ENCODE data around the gene PRDX1. TPM values are rescaled to one million over a fixed set of nuclear protein-coding genes. Genes with fewer than 3 reads are reported as not detected.

PRDX1 gene
- total RNA-seq, 1 donor from 2014 or later, result 297 TPM

GRCh38 chr1:45507195-45507594 is 14.5 kb downstream of the PRDX1 start:
- H3K4me1 Mint-ChIP-seq (ENCODE audit: low read depth), result no peaks in the 10 kb centered on the region
- DNase-seq (ENCODE audit: low spot score), result no peak
- no peaks in the 10 kb centered on the region for H3K9me3 Mint-ChIP-seq (ENCODE audit: low read depth)
- peaks cover 18% of the 10 kb centered on the region for H3K36me3 Mint-ChIP-seq (ENCODE audit: low read depth)
- H3K27me3 Mint-ChIP-seq (ENCODE audit: low read depth), result no peaks in the 10 kb centered on the region
- TF ChIP-seq, protein P1, sequence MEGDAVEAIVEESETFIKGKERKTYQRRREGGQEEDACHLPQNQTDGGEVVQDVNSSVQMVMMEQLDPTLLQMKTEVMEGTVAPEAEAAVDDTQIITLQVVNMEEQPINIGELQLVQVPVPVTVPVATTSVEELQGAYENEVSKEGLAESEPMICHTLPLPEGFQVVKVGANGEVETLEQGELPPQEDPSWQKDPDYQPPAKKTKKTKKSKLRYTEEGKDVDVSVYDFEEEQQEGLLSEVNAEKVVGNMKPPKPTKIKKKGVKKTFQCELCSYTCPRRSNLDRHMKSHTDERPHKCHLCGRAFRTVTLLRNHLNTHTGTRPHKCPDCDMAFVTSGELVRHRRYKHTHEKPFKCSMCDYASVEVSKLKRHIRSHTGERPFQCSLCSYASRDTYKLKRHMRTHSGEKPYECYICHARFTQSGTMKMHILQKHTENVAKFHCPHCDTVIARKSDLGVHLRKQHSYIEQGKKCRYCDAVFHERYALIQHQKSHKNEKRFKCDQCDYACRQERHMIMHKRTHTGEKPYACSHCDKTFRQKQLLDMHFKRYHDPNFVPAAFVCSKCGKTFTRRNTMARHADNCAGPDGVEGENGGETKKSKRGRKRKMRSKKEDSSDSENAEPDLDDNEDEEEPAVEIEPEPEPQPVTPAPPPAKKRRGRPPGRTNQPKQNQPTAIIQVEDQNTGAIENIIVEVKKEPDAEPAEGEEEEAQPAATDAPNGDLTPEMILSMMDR (IDR thresholded peaks at IDR 0.05), result no peak
- H3K27ac Mint-ChIP-seq (ENCODE audit: unreplicated experiment), result no peak overlapping the region
- no peak overlapping the region for H3K4me3 Mint-ChIP-seq (ENCODE audit: unreplicated experiment)

- DNase-seq (ENCODE audit: low spot score), result no peak
- no peak overlapping the region for H3K4me3 Mint-ChIP-seq (ENCODE audit: unreplicated experiment)
- no peak overlapping the region for H3K27ac Mint-ChIP-seq (ENCODE audit: unreplicated experiment)
- no peaks in the 10 kb centered on the region for H3K27me3 Mint-ChIP-seq (ENCODE audit: low read depth)
- TF ChIP-seq, protein P1 (IDR thresholded peaks at IDR 0.05), result no peak
- H3K9me3 Mint-ChIP-seq (ENCODE audit: low read depth), result no peaks in the 10 kb centered on the region
- H3K36me3 Mint-ChIP-seq (ENCODE audit: low read depth), result peaks cover 1% of the 10 kb centered on the region
- peaks cover 24% of the 10 kb centered on the region for H3K4me1 Mint-ChIP-seq (ENCODE audit: low read depth)
These were observed 18.0 kb downstream of the PRDX1 start for GRCh38 chr1:45503462-45504360.

DNA sequence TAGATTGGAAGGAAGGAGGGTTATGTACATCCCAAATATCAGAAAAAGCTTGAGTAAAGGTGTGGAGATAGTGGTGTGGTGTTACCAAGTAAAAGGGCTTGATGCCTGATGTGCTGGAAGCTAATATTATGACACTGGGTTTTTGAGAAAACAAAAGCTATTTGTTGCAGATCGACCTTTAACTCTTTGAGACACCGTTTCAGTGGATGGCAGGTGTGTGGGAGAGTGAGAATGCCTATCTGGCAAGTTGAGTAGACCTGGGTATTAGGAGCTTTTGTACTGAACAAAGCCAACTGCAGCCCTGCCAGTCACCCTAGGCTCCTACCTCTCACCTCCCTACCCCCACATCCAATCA is 20.2 kb downstream of the PRDX1 start:
- Mint-ChIP-seq H3K27ac (ENCODE audit: unreplicated experiment) (no peak overlapping the region), H3K36me3 (ENCODE audit: low read depth) (no peaks in the 10 kb centered on the region)
- no peak for DNase-seq (ENCODE audit: low spot score)

DNA sequence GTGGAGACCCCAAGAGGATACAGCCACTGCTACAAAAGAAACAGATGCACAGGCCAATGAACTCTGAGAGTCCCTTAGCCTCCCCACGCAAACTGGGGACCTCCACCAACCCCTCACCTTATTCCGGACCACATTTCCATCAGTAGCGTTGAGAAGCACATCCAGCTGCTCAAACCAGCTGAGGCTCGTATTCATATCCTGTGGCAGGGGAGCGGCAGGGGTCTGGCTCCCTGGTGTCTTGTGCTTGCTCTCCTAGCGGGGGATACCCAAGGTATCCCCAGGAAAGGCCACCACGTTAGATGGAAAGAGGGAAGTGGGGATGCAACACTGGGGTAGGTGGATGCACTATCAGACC is 22.3 kb downstream of the PRDX1 start:
- Mint-ChIP-seq H3K27ac (ENCODE audit: unreplicated experiment) (peak overlapping the region; percentile 85), H3K9me3 (ENCODE audit: low read depth) (no peaks in the 10 kb centered on the region), H3K4me3 (ENCODE audit: unreplicated experiment) (peak overlapping the region; percentile 95), H3K36me3 (ENCODE audit: low read depth) (no peaks in the 10 kb centered on the region), H3K27me3 (ENCODE audit: low read depth) (no peaks in the 10 kb centered on the region), H3K4me1 (ENCODE audit: low read depth) (peaks cover 26% of the 10 kb centered on the region)
- no peak for DNase-seq (ENCODE audit: low spot score)
- TF ChIP-seq, protein P1 (IDR thresholded peaks at IDR 0.05), result no peak

More for the DNA sequence above, 20.2 kb downstream of the PRDX1 start:
- H3K4me1 Mint-ChIP-seq (ENCODE audit: low read depth), result peaks cover 26% of the 10 kb centered on the region
- TF ChIP-seq, protein P1 (IDR thresholded peaks at IDR 0.05), result no peak
- no peaks in the 10 kb centered on the region for H3K9me3 Mint-ChIP-seq (ENCODE audit: low read depth)
- no peak overlapping the region for H3K4me3 Mint-ChIP-seq (ENCODE audit: unreplicated experiment)
- no peaks in the 10 kb centered on the region for H3K27me3 Mint-ChIP-seq (ENCODE audit: low read depth)

GRCh38 chr1:45498279-45498678 is 23.4 kb downstream of the PRDX1 start:
- Mint-ChIP-seq H3K4me1 (ENCODE audit: low read depth) (peaks cover 26% of the 10 kb centered on the region), H3K4me3 (ENCODE audit: unreplicated experiment) (no peak overlapping the region), H3K27me3 (ENCODE audit: low read depth) (no peaks in the 10 kb centered on the region), H3K9me3 (ENCODE audit: low read depth) (no peaks in the 10 kb centered on the region), H3K36me3 (ENCODE audit: low read depth) (no peaks in the 10 kb centered on the region), H3K27ac (ENCODE audit: unreplicated experiment) (no peak overlapping the region)
- TF ChIP-seq, protein P1 (IDR thresholded peaks at IDR 0.05), result no peak
- no peak for DNase-seq (ENCODE audit: low spot score)

All from chondrocyte (in vitro differentiated cells).